PFSK-1 (cell line): ENCODE results near the gene P2RY1.

Experiments
- FOXP2 ChIP-seq: optimal IDR thresholded peaks from 2 replicates; pipeline ENCODE3; 2011; ENCODE audit warnings: borderline replicate concordance, control low read depth, inconsistent platforms; ENCODE audit not compliant: insufficient read depth; ENCODE audit errors: extremely low read length, extremely low read depth
- POLR2AphosphoS5 ChIP-seq: IDR thresholded peaks from 2 replicates; pipeline ENCODE4 v1.6.1; 2012; ENCODE audit warnings: low read depth, mild to moderate bottlenecking, control low read depth, low read length, moderate library complexity
- REST ChIP-seq, 2 experiments: IDR thresholded peaks; 2 replicates each; pipeline versions ENCODE4 v1.6.1 to v1.8.0; 2011 to 2012; ENCODE audit warnings: low read depth in 2 of 2, low read length in 2 of 2, control low read depth in 1 of 2, inconsistent platforms in 1 of 2, mild to moderate bottlenecking in 1 of 2, moderate library complexity in 1 of 2; ENCODE audit not compliant: insufficient read depth in 1 of 2
- SIN3A ChIP-seq: IDR thresholded peaks from 2 replicates; pipeline ENCODE4 v1.6.1; 2012; ENCODE audit warnings: mild to moderate bottlenecking, low read length, moderate library complexity, borderline replicate concordance; ENCODE audit not compliant: insufficient read depth
- TAF1 ChIP-seq: IDR thresholded peaks from 2 replicates; pipeline ENCODE4 v1.6.1; 2012; ENCODE audit warnings: low read length, control low read depth, borderline replicate concordance; ENCODE audit not compliant: insufficient read depth

P2RY1 gene

GRCh38 chr3:152823781-152824180, 11.2 kb upstream of the P2RY1 start:
- TF ChIP-seq POLR2AphosphoS5 (no peak), SIN3A (no peak), TAF1 (no peak), REST (IDR thresholded peaks at IDR 0.05; ENCODE audit: insufficient read depth in 1 of 2, low read depth in 2 of 2, low read length in 2 of 2) (no peak), FOXP2 (no peak)

- no peak for TF ChIP-seq FOXP2
- TF ChIP-seq TAF1: no peak
- no peak for TF ChIP-seq REST (IDR thresholded peaks at IDR 0.05; ENCODE audit: insufficient read depth in 1 of 2, low read depth in 2 of 2, low read length in 2 of 2)
- no peak for TF ChIP-seq POLR2AphosphoS5
- no peak for TF ChIP-seq SIN3A
Observed at GRCh38 chr3:152825566-152825965, 9.4 kb upstream of the P2RY1 start.

- TF ChIP-seq FOXP2: no peak
- TF ChIP-seq REST (IDR thresholded peaks at IDR 0.05; ENCODE audit: insufficient read depth in 1 of 2, low read depth in 2 of 2, low read length in 2 of 2): no peak
- TF ChIP-seq POLR2AphosphoS5: no peak
Observed at GRCh38 chr3:152826476-152826875, 8.5 kb upstream of the P2RY1 start.

- TF ChIP-seq TAF1 (no peak), FOXP2 (no peak), REST (IDR thresholded peaks at IDR 0.05; ENCODE audit: insufficient read depth in 1 of 2, low read depth in 2 of 2, low read length in 2 of 2) (no peak), POLR2AphosphoS5 (no peak), SIN3A (no peak)
Observed at GRCh38 chr3:152827313-152827712, 7.6 kb upstream of the P2RY1 start.

- no peak for TF ChIP-seq POLR2AphosphoS5
- no peak for TF ChIP-seq FOXP2
- no peak for TF ChIP-seq SIN3A
- TF ChIP-seq TAF1: no peak
- TF ChIP-seq REST (IDR thresholded peaks at IDR 0.05; ENCODE audit: insufficient read depth in 1 of 2, low read depth in 2 of 2, low read length in 2 of 2): no peak
Observed at GRCh38 chr3:152828075-152828840, 6.7 kb upstream of the P2RY1 start.
